Measurements from ENCODE around the gene UMODL1.

GRCh38 chr21:42057851-42058437 is 13.2 kb upstream of the UMODL1 start:
- TF ChIP-seq POLR2A (IDR thresholded peaks at IDR 0.05; ENCODE audit: low read length) (no peak), GATA1 (IDR thresholded peaks at IDR 0.05; ENCODE audit: low read depth, low read length) (no peak)

Data from erythroblast (primary cell).